ENCODE results near the gene CRYZ.
"Not testable (repeated sequence)": the region's sequence is repeated elsewhere in the genome, so short reads cannot be mapped to it uniquely, and the experiment has no call there.

The CRYZ gene, protein sequence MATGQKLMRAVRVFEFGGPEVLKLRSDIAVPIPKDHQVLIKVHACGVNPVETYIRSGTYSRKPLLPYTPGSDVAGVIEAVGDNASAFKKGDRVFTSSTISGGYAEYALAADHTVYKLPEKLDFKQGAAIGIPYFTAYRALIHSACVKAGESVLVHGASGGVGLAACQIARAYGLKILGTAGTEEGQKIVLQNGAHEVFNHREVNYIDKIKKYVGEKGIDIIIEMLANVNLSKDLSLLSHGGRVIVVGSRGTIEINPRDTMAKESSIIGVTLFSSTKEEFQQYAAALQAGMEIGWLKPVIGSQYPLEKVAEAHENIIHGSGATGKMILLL
- total RNA-seq, result 9.1 to 17.0 reads per million in 2 experiments

- DNase-seq (ENCODE audit: low read depth), result peak; percentile 79
Measured at GRCh38 chr1:74732960-74733603, at the start of gene CRYZ, which contains the start of gene TYW3. Gene CRYZ (minus strand): TSS chr1:74733050. CDS start chr1:74724821, 8,229 bp downstream. Gene TYW3 (plus strand): TSS chr1:74733152. CDS start chr1:74733245, 93 bp downstream.

DNA sequence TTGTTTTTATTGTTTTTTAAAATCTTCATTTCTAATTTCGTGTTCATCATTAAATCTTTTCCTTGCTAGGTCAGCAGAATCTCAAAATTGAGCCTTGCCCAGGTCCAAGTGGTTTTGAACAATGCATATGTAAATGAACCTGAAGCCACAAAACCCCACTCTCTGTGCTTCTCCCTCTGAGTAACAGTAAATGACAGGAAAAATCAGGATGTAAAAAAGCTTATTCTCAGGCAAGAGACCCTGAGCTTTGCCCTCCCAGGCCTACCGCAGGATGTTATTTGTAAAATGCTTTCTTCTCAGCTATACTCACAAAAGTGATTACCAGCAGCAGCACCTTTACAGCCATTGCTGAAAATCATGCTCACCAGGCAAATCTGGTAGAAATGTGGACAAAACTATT is 47.7 kb upstream of the CRYZ start:
- no peak for DNase-seq (ENCODE audit: low read depth)

DNA sequence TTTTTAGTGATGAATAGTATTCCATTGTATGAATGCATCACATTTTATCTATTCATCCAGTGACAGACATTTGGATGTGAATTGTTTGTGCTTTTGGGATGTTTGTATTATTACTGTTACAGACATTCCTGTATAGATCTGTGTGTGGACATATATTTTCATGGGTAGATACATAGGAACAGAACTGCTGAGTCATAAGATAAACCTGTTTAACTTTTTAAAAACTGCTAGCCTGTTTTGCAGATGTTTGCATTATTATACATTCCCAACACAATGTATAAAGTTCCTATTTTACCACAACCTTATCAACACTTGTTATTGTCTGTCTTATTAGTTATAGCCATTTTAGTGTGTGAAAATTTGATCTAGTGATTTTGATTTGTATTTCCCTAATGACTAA is 46.9 kb upstream of the CRYZ start:
- no peak for DNase-seq (ENCODE audit: low read depth)

- DNase-seq (ENCODE audit: low read depth), result no peak
Measured at GRCh38 chr1:74777525-74777924, 44.7 kb upstream of the CRYZ start.

- no peak for DNase-seq (ENCODE audit: low read depth)
Measured at GRCh38 chr1:74775735-74776134, 42.9 kb upstream of the CRYZ start.

GRCh38 chr1:74773582-74773981 is 40.7 kb upstream of the CRYZ start:
- no peak for DNase-seq (ENCODE audit: low read depth)

DNA sequence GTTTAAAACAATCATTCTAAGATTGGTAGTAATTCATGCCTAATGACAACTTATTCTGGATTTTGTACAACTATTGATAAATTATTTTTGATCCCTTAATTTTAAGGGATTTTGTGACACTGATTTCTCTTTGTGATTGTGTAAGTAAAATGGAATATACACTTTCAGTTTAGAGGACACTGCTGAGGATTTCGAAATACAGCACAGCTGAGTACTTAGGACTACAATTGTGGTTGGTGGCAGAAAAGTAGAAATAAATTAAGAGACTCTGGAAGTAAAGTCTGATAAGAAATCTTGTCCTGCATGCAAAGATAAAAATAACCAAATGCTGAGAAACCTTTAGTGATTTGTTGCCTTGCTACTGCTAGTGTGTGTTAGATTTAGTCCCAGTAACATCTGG is 40.1 kb upstream of the CRYZ start:
- DNase-seq (ENCODE audit: low read depth), result no peak

GRCh38 chr1:74771913-74772515 is 39.2 kb upstream of the CRYZ start:
- no peak for DNase-seq (ENCODE audit: low read depth)

- DNase-seq (ENCODE audit: low read depth), result no peak
Measured at GRCh38 chr1:74767490-74767889, 34.6 kb upstream of the CRYZ start.

DNA sequence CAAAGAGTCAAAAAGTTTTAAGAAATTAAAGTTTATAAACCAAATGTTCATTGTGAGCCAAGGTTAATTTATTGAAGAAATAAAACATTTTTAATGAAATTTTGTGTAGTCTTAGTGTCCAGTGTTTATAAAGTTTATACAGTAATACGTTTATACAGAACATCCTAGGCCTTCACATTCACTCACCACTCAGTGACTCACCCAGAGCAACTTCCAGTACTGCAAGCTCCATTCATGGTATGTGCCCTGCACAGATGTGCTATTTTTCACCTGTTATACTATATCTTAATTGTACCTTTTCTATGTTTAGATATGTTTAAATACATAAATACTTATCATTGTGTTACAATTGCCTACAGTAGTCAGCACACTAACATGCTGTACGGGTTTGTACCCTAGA is 33.7 kb upstream of the CRYZ start:
- DNase-seq (ENCODE audit: low read depth), result no peak

- no peak for DNase-seq (ENCODE audit: low read depth)
Measured at GRCh38 chr1:74763807-74764206, 31.0 kb upstream of the CRYZ start.

- DNase-seq (ENCODE audit: low read depth), result not testable (repeated sequence)
Measured at GRCh38 chr1:74756650-74757049, 23.8 kb upstream of the CRYZ start.

GRCh38 chr1:74755475-74755874 is 22.6 kb upstream of the CRYZ start:
- DNase-seq (ENCODE audit: low read depth), result no peak

GRCh38 chr1:74753104-74753503 is 20.3 kb upstream of the CRYZ start:
- no peak for DNase-seq (ENCODE audit: low read depth)

DNA sequence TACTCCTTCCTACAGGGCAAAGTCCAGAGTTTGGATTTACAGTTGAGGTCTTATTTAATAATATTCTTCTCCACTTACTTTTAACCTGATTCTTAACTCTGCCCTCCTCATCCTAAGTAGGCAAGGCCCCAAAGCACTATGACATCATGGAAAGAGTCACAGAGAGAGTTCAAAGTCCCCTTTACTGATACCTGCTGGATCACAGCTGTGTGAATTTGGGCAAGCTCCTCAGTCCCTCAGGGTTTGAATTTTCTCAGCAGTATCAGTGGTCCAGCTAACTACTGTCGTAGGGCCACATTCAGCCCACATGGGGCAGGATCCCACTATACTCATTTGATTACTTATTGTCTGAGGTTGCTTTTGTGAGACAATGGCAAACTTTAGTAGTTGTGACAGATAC is 16.1 kb upstream of the CRYZ start:
- DNase-seq (ENCODE audit: low read depth), result no peak

GRCh38 chr1:74745247-74745646 is 12.4 kb upstream of the CRYZ start:
- DNase-seq (ENCODE audit: low read depth), result not testable (repeated sequence)

GRCh38 chr1:74740307-74740980 is 7.6 kb upstream of the CRYZ start:
- not testable (repeated sequence) for DNase-seq (ENCODE audit: low read depth)

GRCh38 chr1:74737333-74737732 is 4.5 kb upstream of the CRYZ start:
- DNase-seq (ENCODE audit: low read depth), result no peak

- DNase-seq (ENCODE audit: low read depth), result peak; percentile 12
Measured at GRCh38 chr1:74733604-74734484, 994 bp upstream of the CRYZ start.

DNA sequence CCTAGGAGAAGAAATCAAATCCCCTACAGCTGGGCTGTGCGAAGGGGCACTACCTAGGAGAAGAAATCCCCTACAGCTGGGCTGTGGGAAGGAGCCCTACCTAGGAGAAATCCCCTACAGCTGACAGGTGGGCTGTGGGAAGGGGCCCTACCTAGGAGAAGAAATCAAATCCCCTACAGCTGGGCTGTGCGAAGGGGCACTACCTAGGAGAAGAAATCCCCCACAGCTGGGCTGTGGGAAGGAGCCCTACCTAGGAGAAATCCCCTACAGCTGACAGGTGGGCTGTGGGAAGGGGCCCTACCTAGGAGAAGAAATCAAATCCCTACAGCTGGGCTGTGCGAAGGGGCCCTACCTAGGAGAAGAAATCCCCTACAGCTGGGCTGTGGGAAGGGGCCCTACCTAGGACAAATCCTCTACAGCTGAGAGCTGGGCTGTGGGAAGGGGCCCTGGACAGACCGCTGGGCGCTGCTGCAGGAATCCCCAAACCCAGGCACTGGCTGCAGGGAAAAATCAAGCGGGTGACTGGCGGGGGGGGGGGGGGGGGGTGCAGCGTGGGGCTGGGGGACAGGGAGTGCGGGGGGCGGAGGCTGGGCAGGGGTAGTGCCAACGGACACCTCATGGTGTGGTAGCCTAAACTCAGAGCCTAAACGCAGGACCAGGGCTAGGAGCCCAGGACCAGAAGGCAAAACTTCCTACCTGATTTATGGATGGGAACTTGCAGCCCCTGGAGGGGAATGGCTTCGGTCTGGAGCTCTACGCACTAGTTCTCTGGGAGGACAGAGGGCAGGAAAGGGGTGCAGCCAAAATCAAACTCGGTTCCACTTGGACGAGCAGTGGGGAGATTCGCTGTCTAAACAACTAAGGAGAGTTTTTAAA is 541 bp downstream of the CRYZ start:
- DNase-seq (ENCODE audit: low read depth), result not testable (repeated sequence)
